Measurements from ENCODE around the gene DUSP22. TPM values are rescaled to one million over a fixed set of nuclear protein-coding genes. Genes with fewer than 3 reads are reported as not detected.
"Not testable (repeated sequence)": the region's sequence is repeated elsewhere in the genome, so short reads cannot be mapped to it uniquely, and the experiment has no call there.

The DUSP22 gene
- total RNA-seq, 1 experiment from 2014 or later: 11.5 TPM

DNA sequence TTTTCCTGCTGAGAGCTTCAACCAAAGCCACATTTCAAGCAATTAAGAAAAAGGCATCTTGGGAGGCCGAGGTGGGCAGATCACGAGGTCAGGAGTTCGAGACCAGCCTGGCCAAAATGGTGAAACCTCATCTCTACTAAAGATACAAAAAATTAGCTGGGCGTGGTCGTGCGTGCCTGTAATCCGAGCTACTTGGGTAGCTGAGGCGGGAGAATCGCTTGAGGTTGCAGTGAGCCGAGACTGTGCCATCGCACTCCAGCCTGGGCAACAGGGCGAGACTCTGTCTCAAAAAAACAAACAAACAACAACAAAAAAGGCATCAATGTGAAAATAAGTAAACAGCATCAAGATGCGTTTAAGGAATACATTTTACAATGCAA, 85.3 kb downstream of the DUSP22 start:
- not testable (repeated sequence) for DNase-seq (ENCODE audit: low read depth)

DNA sequence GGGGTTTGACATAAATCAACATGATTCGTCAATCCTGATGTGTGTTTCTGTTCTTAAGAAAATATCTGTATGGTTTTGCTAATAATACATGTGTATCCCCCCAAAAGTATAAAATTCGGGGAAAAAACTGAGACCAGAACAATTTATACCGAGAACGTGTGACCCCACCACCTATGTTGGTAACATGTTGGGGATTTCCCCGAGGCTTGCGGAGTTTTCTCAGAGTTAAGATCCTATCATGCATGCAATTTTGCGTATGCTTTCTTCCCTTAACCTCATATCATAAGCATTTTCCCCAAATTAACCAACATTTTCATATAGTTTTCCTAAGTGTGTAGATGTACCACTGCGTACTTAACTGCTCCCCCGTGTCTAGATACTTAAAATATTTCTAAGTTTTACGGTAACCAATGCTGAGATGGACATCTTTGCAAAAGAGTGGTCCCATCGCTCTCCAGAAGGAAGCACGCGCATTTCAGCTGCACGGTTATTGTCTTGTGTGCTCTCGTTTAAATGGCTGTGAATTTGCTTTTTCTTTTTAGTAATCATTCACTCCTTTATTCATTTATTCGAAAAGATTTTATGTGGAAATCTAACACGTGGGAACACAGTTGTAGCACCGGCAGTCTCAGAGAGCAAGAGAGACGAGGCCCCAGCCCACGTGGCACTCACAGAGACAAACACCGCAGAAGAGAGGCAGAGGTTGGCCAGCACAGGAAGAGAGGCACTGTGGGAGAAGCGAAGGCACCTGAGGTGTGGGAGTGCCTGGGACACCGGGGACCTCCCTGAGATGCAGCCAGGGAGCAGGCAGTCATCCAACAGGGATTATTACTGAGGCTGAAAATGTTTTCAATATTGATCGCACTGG, 86.0 kb downstream of the DUSP22 start:
- DNase-seq (ENCODE audit: low read depth): no peak

DNA sequence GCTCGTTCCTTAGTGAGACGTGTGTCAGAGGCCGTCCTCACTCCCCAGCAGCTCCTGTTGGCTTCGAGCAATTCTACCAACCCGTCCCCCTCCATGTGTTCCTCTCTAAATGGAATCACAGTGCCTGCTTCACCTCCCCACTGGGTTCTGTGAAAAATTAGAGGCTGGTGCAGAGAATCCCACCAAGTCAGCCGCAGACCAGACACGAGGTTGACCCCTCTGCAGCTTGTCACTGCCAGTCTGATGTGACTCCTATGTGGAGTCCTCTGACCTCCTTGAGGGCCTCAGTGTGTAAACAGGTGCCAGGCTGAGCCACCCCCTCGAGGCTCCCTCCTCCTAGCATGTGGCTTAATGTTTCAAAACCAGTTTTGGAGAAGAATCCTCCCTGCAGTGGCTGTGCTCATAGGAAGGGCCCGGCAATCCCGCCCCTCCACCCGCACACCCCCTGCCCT, 86.7 kb downstream of the DUSP22 start:
- DNase-seq (ENCODE audit: low read depth): peak; percentile 2

DNA sequence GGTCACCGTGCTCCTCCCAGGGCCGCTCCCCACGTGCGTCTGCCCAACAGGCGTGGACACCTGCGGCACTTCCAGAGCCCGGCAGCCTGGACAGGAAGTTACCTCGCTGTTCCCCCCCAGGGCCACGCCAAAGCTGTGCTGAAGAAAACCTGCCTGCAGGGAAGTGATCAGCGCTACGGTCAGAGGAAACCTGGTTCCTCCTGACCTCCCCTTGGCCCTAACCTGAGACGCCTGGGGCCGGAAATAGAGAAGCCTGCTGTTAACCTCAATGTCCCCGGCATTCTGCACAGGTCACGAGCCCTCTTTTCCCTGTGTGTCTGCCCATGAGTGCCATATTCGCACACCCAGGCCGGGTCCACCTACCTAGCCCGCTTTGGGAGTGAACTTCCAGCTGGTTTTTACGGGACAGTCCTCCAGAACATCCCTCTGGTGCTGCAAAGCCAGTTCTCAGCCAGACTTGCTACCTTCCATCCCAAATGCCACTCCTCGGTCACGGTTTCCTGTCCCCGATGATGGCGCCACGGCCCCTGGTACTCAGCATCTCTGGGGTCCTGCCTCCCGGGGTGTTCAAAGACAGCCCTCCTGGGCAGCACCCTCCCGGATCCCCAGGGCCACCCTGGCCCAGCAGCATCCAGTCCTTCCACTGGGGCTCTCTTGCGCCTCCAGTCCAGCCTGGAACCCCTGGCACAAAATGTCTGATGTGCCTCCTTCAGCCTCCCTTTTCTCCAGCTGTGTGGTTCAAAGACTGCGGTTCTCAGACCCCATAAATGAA, 87.3 kb downstream of the DUSP22 start:
- peak; percentile 0 for DNase-seq (ENCODE audit: low read depth)

DNA sequence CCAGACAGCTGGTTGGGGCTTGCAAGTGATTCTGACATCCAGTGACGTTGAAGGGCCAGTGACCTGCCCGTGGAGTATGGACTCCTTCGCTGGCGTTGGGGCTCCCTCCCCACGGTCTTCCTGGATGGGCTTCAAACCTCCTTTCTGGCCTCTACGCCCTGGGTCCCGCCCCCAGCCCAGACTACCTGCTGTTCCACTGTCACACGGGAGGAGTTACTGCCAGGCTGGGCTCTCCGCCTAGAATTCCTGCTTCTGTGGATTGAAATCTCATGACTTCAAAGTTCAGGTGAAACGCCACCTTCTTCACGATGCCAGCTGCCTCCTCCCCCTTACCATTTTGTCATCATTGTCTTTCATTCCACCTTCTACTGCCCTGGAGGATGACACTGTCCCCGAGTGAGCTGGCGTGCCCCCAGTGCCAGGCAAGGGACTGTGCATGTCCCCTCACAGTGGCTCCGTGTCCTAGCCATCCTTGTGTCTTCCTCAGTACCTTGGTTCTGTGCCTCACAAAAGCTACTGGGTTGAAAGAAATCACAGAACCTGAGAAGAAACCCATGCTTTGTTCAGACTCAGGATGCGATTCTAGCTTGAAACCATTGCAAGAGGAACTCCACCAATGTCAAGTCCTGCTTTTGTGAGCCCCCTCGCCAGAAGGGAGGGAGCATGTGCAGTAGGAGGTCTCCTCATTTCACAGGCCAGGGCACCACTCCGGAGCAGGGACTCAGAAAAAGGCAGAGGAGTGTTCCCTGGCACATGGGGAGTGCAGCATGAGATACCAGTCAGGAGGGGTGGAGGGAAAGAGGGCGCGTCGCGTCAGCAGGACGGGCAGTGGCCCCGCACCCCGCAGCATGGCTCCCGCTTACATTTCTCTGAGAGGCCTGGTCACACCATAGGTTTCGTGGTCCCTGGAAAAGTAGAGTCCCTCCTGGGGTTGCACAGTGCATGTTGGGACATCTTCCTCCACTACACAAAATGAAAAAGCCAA, 88.2 kb downstream of the DUSP22 start:
- peak; percentile 0 for DNase-seq (ENCODE audit: low read depth)

DNA sequence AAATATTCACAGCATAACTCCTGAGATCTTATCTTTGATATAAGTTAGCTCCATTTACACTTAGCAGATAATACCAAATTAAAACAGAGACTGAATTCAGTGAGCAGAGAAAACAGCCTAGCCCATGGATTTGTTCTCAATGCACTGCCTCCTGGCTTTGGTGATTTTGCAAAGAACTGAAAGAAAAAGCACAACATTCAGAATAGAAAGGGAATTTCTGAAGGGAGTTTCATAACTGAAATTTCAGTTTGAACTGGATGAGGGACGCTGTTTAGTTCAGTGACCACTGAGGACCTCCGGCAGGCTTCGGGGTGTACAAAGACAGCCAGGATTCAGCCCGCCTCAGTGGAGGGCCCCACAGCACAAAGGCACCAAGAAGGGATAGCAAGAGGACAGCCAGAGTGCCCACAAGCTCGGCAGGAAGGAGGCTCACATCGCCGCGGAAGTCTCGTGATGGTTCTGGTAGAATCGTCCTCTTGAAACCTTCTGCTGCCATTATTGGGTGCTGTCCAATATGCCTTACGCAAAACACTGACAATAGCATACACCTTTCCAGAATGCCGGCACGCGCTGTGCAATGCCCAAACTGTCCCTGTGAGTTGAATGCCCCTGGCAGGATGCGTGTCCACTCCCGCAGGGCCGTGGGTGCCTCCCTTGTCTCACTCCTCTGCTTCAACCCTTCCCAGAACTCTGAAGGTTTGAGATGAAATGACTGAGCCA, 89.6 kb downstream of the DUSP22 start:
- DNase-seq (ENCODE audit: low read depth): no peak

DNA sequence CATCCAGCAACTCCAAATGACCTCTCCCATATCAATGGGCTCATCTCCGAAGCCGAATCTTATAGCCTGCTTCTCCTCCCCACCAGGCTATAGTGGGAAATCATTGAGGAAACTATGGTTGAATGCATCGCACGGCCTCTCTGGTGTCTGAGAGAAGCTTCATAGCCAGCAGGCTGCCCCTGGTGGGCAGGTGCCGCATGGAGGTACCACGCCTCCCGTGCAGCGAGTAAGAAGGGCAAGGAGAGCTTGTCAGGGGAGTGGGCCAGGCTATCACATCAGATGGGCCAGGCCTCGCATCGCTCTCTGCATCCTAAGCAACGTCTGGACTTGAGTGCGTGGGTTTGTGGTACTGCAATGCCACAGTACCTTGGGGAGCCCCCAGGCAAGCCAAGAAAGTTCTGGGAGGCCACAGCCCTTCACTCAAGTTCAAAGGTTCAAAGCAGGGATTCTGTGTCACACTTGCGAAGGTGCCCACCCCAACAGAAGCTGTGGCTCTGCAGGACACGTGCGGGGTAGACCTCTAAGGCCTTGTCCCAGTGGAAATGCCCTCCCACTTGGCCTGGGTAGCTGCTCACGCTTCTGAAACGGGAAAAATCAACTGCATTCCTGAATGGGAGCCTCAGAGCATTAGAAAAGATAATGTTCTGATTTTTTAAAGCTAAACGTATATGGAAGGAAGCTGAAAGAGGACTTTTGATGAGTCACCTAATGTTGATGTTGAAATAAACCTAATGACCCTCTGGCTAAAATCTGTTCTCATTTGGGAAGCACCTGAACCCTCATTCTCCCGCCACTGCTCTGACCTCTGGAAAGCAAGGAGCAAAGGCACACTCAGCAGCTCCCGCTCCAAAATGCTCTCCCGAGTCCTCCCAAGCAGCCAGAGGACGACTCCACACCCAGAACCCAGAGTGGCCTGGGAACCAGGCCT, 90.9 kb downstream of the DUSP22 start:
- no peak for DNase-seq (ENCODE audit: low read depth)

DNA sequence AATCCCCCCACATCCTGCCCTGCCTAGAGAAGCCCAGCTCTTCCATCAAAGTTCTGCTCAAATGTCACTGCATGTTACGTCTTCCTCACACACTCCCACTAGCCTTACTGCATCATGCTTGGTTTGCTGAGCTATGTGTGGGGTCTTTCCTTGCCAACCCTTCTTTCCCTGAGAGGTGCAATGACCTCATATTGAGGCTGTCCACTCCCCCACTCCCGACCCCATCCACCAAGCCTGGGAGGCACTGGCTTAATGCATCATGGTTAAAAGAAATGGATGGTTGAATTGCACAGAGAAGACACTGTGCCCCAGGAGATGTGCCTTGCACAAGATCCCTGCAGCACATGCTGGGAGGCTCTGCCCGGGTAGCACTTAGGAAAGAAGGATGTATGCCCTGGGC, 91.6 kb downstream of the DUSP22 start:
- DNase-seq (ENCODE audit: low read depth): no peak

DNA sequence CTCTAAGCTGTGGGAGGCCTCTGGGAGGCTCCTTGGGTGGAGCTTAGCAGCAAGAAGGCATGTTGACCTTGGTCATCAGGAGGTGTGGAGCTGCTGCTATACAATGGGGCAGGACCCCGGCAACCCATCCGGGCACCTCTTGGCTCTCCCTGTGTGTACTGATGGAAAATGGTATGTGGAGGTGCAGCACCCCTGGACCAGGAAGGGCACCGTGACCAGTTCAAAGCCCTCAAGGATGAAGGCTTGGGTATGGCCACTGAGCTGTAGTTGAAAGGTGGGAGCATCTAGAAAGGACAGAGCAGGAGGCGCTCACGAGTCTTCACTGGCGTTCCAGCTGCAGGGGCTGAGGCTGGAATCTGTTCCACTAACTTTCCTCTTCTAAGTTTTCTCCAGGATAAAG, 92.6 kb downstream of the DUSP22 start:
- DNase-seq (ENCODE audit: low read depth): no peak

DNA sequence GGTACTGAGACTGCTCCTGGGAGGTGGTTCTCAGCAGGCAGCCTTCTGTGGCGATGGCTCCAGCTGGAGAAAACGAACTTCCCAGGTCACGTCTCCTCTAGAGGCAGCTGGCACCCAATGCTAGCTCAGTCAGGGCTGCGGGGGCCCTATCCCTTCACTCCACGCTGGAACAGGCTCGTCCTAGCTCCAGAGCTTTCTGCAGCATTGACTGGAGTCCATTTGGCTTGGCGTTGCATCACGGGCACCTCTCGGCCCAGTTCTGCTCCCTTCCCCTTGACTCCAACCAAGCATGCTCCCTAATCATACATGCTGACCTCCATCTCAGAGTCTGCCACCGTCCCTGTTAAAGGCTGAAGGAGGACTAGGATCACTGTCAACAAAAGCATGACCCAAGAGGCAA, 93.3 kb downstream of the DUSP22 start:
- DNase-seq (ENCODE audit: low read depth): no peak

DNA sequence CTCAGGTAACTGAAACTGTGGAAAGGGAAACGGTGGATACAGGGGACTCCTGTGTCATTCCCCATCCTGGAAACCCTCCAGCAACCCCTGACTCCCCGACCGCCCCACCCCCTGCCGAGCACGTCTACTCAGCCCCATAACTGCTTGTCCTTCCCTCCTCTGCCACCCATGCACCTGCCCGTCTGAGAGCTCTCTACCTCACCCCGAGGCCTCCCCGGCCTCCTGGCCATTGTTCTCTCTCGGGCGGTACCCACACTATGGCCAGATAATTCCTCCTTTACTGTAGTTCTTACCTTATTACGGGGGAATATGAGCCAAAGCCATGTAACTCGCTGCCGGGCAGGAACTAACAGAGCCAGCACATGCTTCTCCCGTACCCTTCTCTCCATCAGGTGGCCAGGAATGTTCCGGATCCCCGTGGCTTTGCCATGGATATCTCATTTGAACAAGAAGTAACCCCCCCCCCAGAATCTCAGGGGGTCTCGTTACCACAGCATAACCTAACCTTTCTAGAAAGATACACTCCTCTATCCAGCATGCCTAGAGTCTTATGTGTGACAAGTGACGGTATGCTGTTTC, 94.5 kb downstream of the DUSP22 start:
- DNase-seq (ENCODE audit: low read depth): no peak

DNA sequence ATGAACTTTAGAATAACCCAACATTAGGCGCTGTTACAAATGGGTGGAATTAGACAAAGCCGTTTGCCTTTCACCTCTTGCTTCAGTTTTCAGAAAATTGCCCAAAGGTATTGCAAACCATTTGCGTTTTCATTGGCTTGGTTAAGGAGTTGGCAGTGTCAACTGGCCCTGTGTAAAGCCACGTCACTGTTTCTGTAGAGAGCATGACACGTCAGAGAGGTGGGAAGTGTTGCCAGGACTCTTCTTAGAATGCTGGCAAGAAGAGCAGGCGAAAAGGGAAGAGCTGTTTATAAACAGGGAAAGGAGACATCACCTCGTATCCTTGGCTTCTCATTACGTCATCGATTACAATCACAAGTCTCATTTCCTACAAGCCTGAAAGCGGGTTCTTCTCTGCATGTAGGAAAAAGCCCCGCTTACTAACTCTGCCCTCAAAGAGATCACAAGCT, 95.0 kb downstream of the DUSP22 start:
- peak; percentile 45 for DNase-seq (ENCODE audit: low read depth)

DNA sequence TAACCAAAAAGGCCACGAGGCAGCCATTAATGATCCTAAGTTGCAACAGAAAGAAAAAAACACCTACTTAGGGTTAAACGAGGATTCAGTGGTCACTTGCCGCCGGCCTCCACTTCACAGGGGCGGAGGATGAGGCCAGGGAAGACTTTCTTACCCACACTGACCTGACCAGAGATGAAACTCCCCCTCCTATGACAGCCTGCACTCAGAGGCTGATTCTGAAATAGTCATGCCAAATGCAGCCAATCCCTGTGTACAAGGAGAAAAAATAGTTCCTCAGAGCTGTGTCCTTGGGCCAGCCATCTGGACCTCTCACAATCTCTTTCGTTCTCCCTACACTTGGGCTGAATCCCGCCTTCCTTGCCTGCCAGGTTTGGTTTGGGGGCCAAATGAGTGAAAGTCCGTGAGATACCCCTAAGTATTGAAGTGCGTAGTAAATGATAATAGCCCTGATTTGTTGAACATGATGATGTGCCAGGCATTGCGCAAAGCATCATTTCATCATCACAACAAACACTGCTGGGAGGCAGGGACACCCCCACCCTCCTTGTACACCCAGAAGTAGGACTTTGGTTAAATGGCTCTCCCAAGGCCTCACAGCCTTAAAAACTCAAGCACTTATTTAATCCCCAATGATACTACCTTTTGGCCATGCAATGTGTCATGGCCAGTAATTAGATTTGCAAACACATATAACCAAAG, 96.1 kb downstream of the DUSP22 start:
- no peak for DNase-seq (ENCODE audit: low read depth)

DNA sequence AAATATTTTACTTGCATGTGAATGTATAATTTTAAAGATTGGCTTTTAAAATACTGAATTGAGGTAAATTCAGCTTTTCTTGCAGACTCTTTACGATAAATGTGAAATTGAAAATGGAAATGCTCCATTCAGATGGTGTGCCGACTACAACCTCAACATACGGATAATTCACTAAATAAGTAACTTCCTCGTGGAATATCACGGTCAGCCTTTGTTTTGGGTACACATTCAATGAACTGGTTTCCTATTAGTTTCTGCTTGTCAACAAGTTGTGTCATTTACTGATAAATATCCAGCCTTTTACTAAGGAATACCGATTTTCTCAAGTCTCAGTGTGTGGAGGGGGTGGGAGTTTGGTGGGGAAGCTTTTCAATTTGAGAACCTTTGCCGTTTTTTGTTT, 96.9 kb downstream of the DUSP22 start:
- no peak for DNase-seq (ENCODE audit: low read depth)

DNA sequence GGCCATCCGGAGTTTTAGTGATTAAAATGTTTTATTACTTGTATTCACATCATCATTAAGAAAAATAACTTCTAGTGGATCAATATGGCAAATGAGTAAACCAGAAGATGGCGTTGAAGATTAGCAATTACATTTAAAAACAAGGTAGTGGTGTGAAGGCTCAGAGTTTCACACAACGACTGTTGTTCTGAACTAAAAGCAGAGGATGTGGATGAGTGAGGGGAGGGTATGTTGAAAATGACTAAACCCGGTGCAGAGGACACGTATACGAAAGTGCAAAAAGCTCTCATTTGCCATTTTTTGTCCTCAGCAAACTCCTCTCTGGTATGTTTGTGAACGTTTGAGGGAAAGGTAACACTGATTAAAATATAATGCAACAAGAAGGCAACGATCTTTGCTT, 97.3 kb downstream of the DUSP22 start:
- DNase-seq (ENCODE audit: low read depth): no peak

DNA sequence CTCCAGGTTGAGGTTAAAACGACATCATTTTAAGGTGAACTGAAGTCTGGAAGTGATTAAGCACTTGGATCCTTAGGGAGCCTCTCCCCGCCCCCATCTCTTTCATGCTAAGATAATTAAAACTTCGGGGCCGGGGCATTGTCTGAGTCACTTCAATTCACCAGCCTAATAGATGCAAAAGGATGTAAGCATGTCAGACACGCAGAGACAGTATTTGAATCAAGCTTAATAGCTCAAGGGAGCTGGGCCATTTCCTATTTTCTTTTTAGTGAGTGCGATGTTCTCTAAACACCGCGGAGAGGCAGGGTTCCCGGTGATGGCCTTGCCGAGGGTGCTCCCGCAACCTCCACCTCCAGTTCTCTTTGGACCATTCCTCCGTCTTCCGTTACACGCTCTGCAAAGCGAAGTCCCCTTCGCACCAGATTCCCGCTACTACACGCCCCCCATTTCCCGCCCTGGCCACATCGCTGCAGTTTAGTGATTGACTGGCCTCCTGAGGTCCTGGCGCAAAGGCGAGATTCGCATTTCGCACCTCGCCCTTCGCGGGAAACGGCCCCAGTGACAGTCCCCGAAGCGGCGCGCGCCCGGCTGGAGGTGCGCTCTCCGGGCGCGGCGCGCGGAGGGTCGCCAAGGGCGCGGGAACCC, 98.7 kb downstream of the DUSP22 start:
- DNase-seq (ENCODE audit: low read depth): no peak

DNA sequence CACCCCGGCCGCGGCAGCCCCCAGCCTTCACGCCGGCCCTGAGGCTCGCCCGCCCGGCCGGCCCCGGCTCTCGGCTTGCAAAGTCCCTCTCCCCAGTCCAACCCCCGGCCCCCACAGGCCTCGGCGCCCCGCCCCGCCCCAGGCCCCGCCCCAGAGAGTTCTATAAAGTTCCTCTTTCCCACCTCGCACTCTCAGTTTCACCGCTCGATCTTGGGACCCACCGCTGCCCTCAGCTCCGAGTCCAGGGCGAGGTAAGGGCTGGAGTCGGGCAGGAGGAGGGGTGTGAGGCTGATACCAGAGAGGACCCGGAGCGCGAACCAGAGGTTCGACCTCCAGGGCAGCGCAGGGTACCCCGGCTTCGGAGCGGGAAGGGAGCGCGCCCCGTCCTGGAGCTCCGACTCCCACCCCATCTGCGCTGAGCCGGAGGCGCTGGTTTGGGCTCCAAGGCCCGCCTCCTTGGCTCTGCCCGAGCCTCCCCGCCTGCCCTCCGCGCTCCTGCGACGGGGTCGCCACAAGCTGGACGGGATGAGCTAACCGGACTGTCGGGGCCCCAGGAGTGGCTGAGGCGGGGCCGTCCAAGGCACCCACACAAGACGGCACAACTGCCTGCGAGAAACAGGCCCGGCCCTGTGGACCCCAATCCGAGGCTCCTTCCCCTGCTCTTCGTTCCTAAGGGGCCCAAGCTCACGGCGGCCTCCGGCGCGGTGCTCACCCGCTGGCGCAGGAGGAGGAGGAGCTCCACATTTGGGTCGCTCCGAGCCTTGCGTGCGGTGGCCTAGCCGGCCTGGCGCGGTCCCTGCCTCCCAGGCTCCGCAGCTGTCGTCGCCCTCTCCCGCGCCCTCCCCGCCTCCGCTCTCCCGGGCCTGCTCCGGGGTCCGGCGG, 99.5 kb downstream of the DUSP22 start, which contains the start of gene IRF4:
IRF4 (plus strand) TSS at position 194 of the 882 bp plus-strand sequence. CDS start 1,401 bp downstream, outside the sequence.
- DNase-seq (ENCODE audit: low read depth): no peak

Data from HT1080 (cell line).